SK-N-SH (cell line): ENCODE measurements around the gene BABAM1. TPM values are rescaled to one million over a fixed set of nuclear protein-coding genes. Genes with fewer than 3 reads are reported as not detected.

Experiments
- CTCF ChIA-PET: fragments of 300-600, 350-600 bp; formaldehyde crosslinking; extraction: SDS; loops from one replicate; lab custom pipeline; 2021; lab: Yijun Ruan, JAX
- POLR2A ChIA-PET: fragments of 350-600 bp; sonication (Branson Sonifier 250); formaldehyde crosslinking; extraction: SDS; loops from one replicate; lab custom pipeline; 2020; ENCODE audit warnings: antibody characterized with exemption, inconsistent platforms; lab: Yijun Ruan, JAX
- DNase-seq: peaks from one replicate; pipeline ENCODE4 v3.0.0; 2012
- H2AFZ ChIP-seq: fragments of 200-600 bp; sonication (generic); 2 replicates; pipeline ENCODE4 v1.8.1; 2016; ENCODE audit warnings: antibody characterized with exemption, mild to moderate bottlenecking, low read depth
- H3F3A ChIP-seq: fragments of 200-600 bp; sonication (generic); replicated peaks from 2 replicates; pipeline ENCODE3; 2016; ENCODE audit warnings: antibody characterized with exemption, mild to moderate bottlenecking; ENCODE audit not compliant: insufficient read depth
- H3K27ac ChIP-seq, 2 experiments: fragments of 200-500 bp in 1 of 2; fragments of 200-600 bp in 1 of 2; sonication (Bioruptor generic) in 1 of 2; sonication (generic), shearing (Covaris generic) in 1 of 2; 2 replicates each; pipeline versions ENCODE4 v1.5.1 to v1.6.1; 2014 to 2016; ENCODE audit warnings: low read depth in 2 of 2, inconsistent platforms in 1 of 2, low read length in 1 of 2, mild to moderate bottlenecking in 1 of 2, mixed read lengths in 1 of 2
- H3K27me3 ChIP-seq: fragments of 200-600 bp; sonication (generic), shearing (Covaris generic); 2 replicates; pipeline ENCODE4 v1.6.1; 2016; ENCODE audit warnings: mixed run types; ENCODE audit not compliant: insufficient read depth
- H3K36me3 ChIP-seq, 2 experiments: fragments of 200-500 bp in 1 of 2; fragments of 200-600 bp in 1 of 2; sonication (Bioruptor generic) in 1 of 2; sonication (generic) in 1 of 2; replicated peaks in 1 of 2; 2 replicates each; pipeline versions ENCODE3 to v1.5.1; 2014 to 2016; ENCODE audit warnings: low read length in 1 of 2, mild to moderate bottlenecking in 1 of 2; ENCODE audit not compliant: insufficient read depth in 2 of 2, control insufficient read depth in 1 of 2
- H3K4me1 ChIP-seq, 2 experiments: fragments of 200-500 bp in 1 of 2; fragments of 200-600 bp in 1 of 2; sonication (Bioruptor generic) in 1 of 2; sonication (generic), shearing (Covaris generic) in 1 of 2; 2 replicates each; pipeline versions ENCODE4 v1.5.1 to v1.6.1; 2014 to 2016; ENCODE audit warnings: low read depth in 1 of 2, low read length in 1 of 2, mixed run types in 1 of 2; ENCODE audit not compliant: insufficient read depth in 2 of 2, control insufficient read depth in 1 of 2
- H3K4me2 ChIP-seq: fragments of 200-600 bp; sonication (generic), shearing (Covaris generic); 2 replicates; pipeline ENCODE4 v1.6.1; 2017; ENCODE audit warnings: mixed run types
- H3K4me3 ChIP-seq, 2 experiments: fragments of 200-500 bp in 1 of 2; fragments of 200-600 bp in 1 of 2; sonication (Bioruptor generic) in 1 of 2; sonication (generic), shearing (Covaris generic) in 1 of 2; 2 replicates each; pipeline versions ENCODE4 v1.5.1 to v1.8.1; 2014 to 2016; ENCODE audit warnings: low read depth in 2 of 2, inconsistent platforms in 1 of 2, low read length in 1 of 2, mild to moderate bottlenecking in 1 of 2, mixed read lengths in 1 of 2, moderate library complexity in 1 of 2
- H3K79me2 ChIP-seq: fragments of 200-600 bp; sonication (generic); 2 replicates; pipeline ENCODE4 v1.8.1; 2017; ENCODE audit warnings: mild to moderate bottlenecking; ENCODE audit not compliant: insufficient read depth
- H3K9ac ChIP-seq: fragments of 200-600 bp; sonication (generic); 2 replicates; pipeline ENCODE4 v1.6.1; 2017; ENCODE audit warnings: mixed run types
- H3K9me2 ChIP-seq: fragments of 200-600 bp; sonication (generic); 2 replicates; pipeline ENCODE4 v1.6.1; 2017; ENCODE audit warnings: mixed run types
- H3K9me3 ChIP-seq: fragments of 200-600 bp; sonication (generic); 2 replicates; pipeline ENCODE4 v1.6.1; 2017; ENCODE audit warnings: mixed run types, mild to moderate bottlenecking, moderate library complexity
- H4K20me1 ChIP-seq: fragments of 200-600 bp; sonication (generic); 2 replicates; pipeline ENCODE4 v1.6.1; 2017; ENCODE audit warnings: mild to moderate bottlenecking, mixed run types; ENCODE audit not compliant: insufficient read depth
- CHD2 ChIP-seq: fragments of 150-350 bp; IDR thresholded peaks from 2 replicates; pipeline ENCODE4 v1.6.1; 2018; ENCODE audit warnings: low read length; ENCODE audit not compliant: partially characterized antibody
- CTCF ChIP-seq: fragments of 200-600 bp; sonication (generic); IDR thresholded peaks from 2 replicates; pipeline ENCODE4 v1.6.1; 2017; ENCODE audit warnings: antibody characterized with exemption, mild to moderate bottlenecking, moderate library complexity
- EZH2phosphoT487 ChIP-seq: fragments of 200-600 bp; sonication (generic); IDR thresholded peaks from 2 replicates; pipeline ENCODE4 v1.6.1; 2017; ENCODE audit warnings: low read depth, mixed run types, mild to moderate bottlenecking, antibody characterized with exemption, moderate library complexity, borderline replicate concordance
- FOSL2 ChIP-seq: IDR thresholded peaks from 2 replicates; pipeline ENCODE4 v1.4.0; 2012; ENCODE audit warnings: low read depth, mild to moderate bottlenecking, moderate library complexity, borderline replicate concordance
- FOXJ3 ChIP-seq: sonication (generic); formaldehyde crosslinking; IDR thresholded peaks from 2 replicates; pipeline ENCODE4 v1.5.1; 2020; ENCODE audit warnings: mild to moderate bottlenecking, missing genetic modification reagents
- GABPA ChIP-seq: IDR thresholded peaks from 2 replicates; pipeline ENCODE4 v1.4.0; 2012; ENCODE audit warnings: low read depth, mild to moderate bottlenecking
- IRF3 ChIP-seq: fragments of 150-350 bp; IDR thresholded peaks from 2 replicates; pipeline ENCODE4 v1.6.1; 2016; ENCODE audit warnings: mild to moderate bottlenecking, low read depth, low read length
- JUND ChIP-seq: IDR thresholded peaks from 2 replicates; pipeline ENCODE4 v1.4.0; 2012
- NRF1 ChIP-seq: IDR thresholded peaks from 2 replicates; pipeline ENCODE4 v1.6.1; 2012; ENCODE audit warnings: low read depth, mild to moderate bottlenecking, low read length
- REST ChIP-seq: IDR thresholded peaks from 2 replicates; pipeline ENCODE4 v1.6.1; 2012; ENCODE audit warnings: mild to moderate bottlenecking, low read depth, low read length, moderate library complexity
- RXRA ChIP-seq: IDR thresholded peaks from 2 replicates; pipeline ENCODE4 v1.4.0; 2012; ENCODE audit warnings: low read depth, mild to moderate bottlenecking, borderline replicate concordance
- SIN3A ChIP-seq: IDR thresholded peaks from 2 replicates; pipeline ENCODE4 v1.6.1; 2012; ENCODE audit warnings: low read depth, mild to moderate bottlenecking, low read length, moderate library complexity, borderline replicate concordance
- USF1 ChIP-seq: IDR thresholded peaks from 2 replicates; pipeline ENCODE4 v1.4.0; 2012; ENCODE audit warnings: low read depth, borderline replicate concordance
- USF2 ChIP-seq: fragments of 150-350 bp; IDR thresholded peaks from 2 replicates; pipeline ENCODE4 v1.6.1; 2017; ENCODE audit warnings: antibody characterized with exemption, low read length, low read depth, borderline replicate concordance
- WGBS: methylation state at CpG from one replicate; pipeline ENCODE4 v1.1.6; 2017; ENCODE audit warnings: low lambda C conversion rate; 5-methylcytosine and 5-hydroxymethylcytosine counted together
- polyA plus RNA-seq, 3 experiments: library from polyadenylated mRNA; depleted of rRNA; stranded (reverse); fragments of >200 nt; gene quantifications; 2 replicates each; pipeline ENCODE4 v1.2.3, GENCODE V29; 2012

The BABAM1 gene
- polyA plus RNA-seq, 1 of the 3 experiments (the other 2 are of a cell fraction): 192 TPM

- Histone ChIP-seq H3K27ac (no peak overlapping the region), H3K36me3 (peaks cover 0 to 31% of the 10 kb centered on the region in 2 experiments), H3K4me1 (no peaks in the 10 kb centered on the region), H3K4me3 (no peak overlapping the region), H3F3A (no peaks in the 10 kb centered on the region), H3K27me3 (no peaks in the 10 kb centered on the region), H3K9ac (no peak overlapping the region), H3K9me2 (no peaks in the 10 kb centered on the region), H3K9me3 (no peaks in the 10 kb centered on the region), H3K79me2 (no peaks in the 10 kb centered on the region), H3K4me2 (no peak overlapping the region), H2AFZ (no peak overlapping the region), H4K20me1 (no peaks in the 10 kb centered on the region)
- DNase-seq: no peak
- WGBS: 97% methylated on average over 15 of the region's 20 CpGs
- CTCF ChIA-PET: interaction anchor here (1.3 to 1.5 kb wide), 2 partner anchors 9 to 13 kb away, joined by 3 to 8 read pairs; partner anchors contain the start of gene ANO8
- no peak for TF ChIP-seq NRF1
- no peak for TF ChIP-seq USF1
- TF ChIP-seq JUND: no peak
- TF ChIP-seq USF2: no peak
- TF ChIP-seq IRF3: no peak
- no peak for TF ChIP-seq EZH2phosphoT487
- TF ChIP-seq REST: no peak
- no peak for TF ChIP-seq CHD2
- POLR2A ChIA-PET: interaction anchor here (1.0 kb wide), 1 partner anchor 18 kb away, joined by 3 read pairs; no protein-coding TSS in a partner anchor
Observed at GRCh38 chr19:17325133-17325532, 57.9 kb downstream of the BABAM1 start.

GRCh38 chr19:17325881-17326594, 58.8 kb downstream of the BABAM1 start:
- CTCF ChIA-PET: no interaction called here
- Histone ChIP-seq H3K9me2 (no peaks in the 10 kb centered on the region), H4K20me1 (no peaks in the 10 kb centered on the region), H3K4me2 (no peak overlapping the region), H3K4me1 (no peaks in the 10 kb centered on the region), H2AFZ (no peak overlapping the region), H3K79me2 (no peaks in the 10 kb centered on the region), H3K27me3 (no peaks in the 10 kb centered on the region), H3K9me3 (no peaks in the 10 kb centered on the region), H3K4me3 (no peak overlapping the region), H3K27ac (no peak overlapping the region), H3F3A (no peaks in the 10 kb centered on the region), H3K9ac (no peak overlapping the region), H3K36me3 (peaks cover 0 to 24% of the 10 kb centered on the region in 2 experiments)
- DNase-seq: no peak
- 96% methylated on average over 17 of the region's 17 CpGs for WGBS
- POLR2A ChIA-PET: no interaction called here
- TF ChIP-seq CTCF (no peak), RXRA (no peak), NRF1 (no peak), EZH2phosphoT487 (no peak), GABPA (no peak), FOSL2 (no peak), SIN3A (no peak), FOXJ3 (CRISPR knock-in tag) (no peak), CHD2 (no peak)
